OCI-LY7 (cell line): ENCODE results near the gene AP2A1.

Experiments
- EZH2phosphoT487 ChIP-seq: fragments of 200-600 bp; sonication (generic); IDR thresholded peaks from 2 replicates; pipeline ENCODE4 v1.6.1; 2018; ENCODE audit warnings: low read depth, borderline replicate concordance, mild to moderate bottlenecking, mixed run types, antibody characterized with exemption, low read length, moderate library complexity, mixed read lengths
- TF ChIP-seq, protein P1 (sequence below): fragments of 200-600 bp; sonication (generic); conservative IDR thresholded peaks from 2 replicates; pipeline ENCODE4 v1.5.1; 2014; ENCODE audit warnings: mild to moderate bottlenecking, antibody characterized with exemption, low read length, moderate library complexity, mixed read lengths

DNA sequence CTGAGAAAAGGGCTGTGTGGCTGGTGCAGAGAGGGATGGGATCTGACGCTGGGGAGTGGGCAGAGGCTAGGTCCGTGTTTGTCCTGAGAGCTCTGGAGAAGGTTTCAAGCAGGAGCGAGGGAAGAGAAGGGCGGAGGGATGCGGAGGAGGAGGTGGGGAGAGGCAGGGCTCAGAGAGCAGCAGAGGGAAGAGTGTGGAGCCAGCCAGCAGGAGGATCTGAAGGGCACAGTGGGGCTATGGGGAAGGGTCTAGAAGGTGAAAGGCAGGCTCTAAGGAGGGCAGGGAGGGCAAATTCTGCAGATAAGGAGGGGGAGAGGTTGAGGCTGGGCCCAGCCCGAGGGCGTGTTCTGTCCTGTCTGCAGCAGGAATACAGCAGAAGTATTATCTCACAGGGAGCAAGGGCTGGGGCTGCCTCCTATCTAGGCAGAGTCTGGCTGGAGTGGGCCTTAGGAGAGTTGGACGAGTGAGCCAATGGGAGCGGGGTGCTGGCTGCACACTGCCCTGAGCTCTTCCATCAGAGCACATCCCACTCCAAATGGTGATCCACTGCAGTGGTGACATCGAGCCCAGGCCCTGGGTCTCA lies 6.1 kb downstream of the AP2A1 start:
- TF ChIP-seq, protein P1, sequence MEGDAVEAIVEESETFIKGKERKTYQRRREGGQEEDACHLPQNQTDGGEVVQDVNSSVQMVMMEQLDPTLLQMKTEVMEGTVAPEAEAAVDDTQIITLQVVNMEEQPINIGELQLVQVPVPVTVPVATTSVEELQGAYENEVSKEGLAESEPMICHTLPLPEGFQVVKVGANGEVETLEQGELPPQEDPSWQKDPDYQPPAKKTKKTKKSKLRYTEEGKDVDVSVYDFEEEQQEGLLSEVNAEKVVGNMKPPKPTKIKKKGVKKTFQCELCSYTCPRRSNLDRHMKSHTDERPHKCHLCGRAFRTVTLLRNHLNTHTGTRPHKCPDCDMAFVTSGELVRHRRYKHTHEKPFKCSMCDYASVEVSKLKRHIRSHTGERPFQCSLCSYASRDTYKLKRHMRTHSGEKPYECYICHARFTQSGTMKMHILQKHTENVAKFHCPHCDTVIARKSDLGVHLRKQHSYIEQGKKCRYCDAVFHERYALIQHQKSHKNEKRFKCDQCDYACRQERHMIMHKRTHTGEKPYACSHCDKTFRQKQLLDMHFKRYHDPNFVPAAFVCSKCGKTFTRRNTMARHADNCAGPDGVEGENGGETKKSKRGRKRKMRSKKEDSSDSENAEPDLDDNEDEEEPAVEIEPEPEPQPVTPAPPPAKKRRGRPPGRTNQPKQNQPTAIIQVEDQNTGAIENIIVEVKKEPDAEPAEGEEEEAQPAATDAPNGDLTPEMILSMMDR: no peak
- TF ChIP-seq EZH2phosphoT487: no peak
